AG04449 (cell line): ENCODE measurements around the gene RAB15.

Experiments
- CTCF ChIA-PET: fragments of 350-600 bp; formaldehyde crosslinking; extraction: SDS; loops from one replicate; lab custom pipeline; 2021; ENCODE audit warnings: antibody characterized with exemption; lab: Yijun Ruan, JAX
- POLR2A ChIA-PET: fragments of 400-600, 350-600 bp; formaldehyde crosslinking; extraction: SDS; loops from one replicate; lab custom pipeline; 2020; ENCODE audit warnings: antibody characterized with exemption, inconsistent platforms; lab: Yijun Ruan, JAX
- DNase-seq: peaks from one replicate; pipeline ENCODE4 v3.0.0-alpha.2; 2010; ENCODE audit warnings: low read depth, low spot score
- H3K4me3 ChIP-seq: 2 replicates; pipeline ENCODE4 v1.5.1; 2011; ENCODE audit warnings: low read depth, mild to moderate bottlenecking, control low read depth, low read length
- TF ChIP-seq, protein P1 (sequence below): IDR thresholded peaks from one replicate; pipeline ENCODE4 v1.5.1; 2011; ENCODE audit warnings: mild to moderate bottlenecking, moderate library complexity, low read length, control low read depth, inconsistent platforms; ENCODE audit not compliant: insufficient read depth; ENCODE audit errors: missing control alignments

Gene RAB15

DNA sequence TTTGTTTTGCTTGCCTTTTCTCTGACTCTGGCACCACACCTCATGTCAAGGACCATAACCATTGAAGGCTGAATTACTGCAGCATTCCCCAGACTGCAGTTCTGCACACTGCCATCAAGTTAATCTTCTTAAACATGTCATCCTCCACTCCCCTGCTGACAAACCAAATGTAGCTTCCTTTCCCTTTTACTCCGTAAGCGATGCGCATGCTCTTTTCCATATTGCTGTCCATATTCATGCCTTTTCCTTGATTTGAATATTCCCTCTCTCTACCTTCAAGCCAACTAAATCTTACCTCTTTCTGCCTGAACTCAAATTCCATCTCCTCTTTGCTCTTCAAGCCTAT, 43.1 kb downstream of the RAB15 start:
- no peak overlapping the region for H3K4me3 ChIP-seq
- CTCF ChIA-PET, result no interaction called here
- POLR2A ChIA-PET, result no interaction called here
- TF ChIP-seq, protein P1, sequence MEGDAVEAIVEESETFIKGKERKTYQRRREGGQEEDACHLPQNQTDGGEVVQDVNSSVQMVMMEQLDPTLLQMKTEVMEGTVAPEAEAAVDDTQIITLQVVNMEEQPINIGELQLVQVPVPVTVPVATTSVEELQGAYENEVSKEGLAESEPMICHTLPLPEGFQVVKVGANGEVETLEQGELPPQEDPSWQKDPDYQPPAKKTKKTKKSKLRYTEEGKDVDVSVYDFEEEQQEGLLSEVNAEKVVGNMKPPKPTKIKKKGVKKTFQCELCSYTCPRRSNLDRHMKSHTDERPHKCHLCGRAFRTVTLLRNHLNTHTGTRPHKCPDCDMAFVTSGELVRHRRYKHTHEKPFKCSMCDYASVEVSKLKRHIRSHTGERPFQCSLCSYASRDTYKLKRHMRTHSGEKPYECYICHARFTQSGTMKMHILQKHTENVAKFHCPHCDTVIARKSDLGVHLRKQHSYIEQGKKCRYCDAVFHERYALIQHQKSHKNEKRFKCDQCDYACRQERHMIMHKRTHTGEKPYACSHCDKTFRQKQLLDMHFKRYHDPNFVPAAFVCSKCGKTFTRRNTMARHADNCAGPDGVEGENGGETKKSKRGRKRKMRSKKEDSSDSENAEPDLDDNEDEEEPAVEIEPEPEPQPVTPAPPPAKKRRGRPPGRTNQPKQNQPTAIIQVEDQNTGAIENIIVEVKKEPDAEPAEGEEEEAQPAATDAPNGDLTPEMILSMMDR, result no peak
- DNase-seq, result no peak

DNA sequence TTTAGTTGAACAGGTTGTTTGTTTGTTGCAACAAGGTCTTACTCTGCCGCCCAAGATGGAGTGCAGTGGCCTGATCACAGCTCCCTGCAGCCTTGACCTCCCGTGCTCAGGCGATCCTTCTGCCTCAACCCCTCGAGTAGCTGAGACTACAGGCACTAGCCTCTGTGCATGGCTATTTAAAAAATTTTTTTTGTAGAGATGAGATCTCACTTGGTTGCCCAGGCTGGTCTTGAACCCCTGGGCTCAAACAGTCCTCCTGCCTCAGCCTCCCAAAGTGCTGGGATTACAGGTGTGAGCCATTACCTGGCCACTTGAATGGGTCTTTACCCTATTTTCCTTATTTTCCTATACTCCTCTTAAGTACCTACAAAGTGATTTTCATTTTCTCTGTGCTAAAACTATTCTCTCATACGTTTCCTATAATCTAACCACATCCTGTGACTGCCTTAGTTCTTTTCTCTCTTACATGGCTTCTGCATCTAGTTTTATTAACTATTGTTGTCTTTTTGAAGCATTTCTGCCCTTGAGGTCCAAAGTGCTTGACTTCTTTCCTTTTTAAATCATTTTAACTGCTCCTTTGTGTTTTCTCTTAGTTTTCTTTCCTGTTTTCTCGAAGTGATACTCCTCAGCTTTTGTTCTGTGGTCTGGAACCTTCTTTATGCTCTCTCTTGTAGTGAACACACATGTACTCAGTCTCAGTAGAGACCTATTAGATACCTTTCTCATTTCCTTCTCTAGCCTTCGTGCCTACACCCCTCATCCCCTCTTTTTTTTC, 43.7 kb downstream of the RAB15 start:
- CTCF ChIA-PET, result interaction anchor here (1.1 to 2.1 kb wide), 2 partner anchors 18 to 37 kb away, joined by 3 to 11 read pairs; no protein-coding TSS in a partner anchor
- H3K4me3 ChIP-seq, result no peak overlapping the region
- no peak for DNase-seq
- POLR2A ChIA-PET, result no interaction called here
- TF ChIP-seq, protein P1, result no peak

DNA sequence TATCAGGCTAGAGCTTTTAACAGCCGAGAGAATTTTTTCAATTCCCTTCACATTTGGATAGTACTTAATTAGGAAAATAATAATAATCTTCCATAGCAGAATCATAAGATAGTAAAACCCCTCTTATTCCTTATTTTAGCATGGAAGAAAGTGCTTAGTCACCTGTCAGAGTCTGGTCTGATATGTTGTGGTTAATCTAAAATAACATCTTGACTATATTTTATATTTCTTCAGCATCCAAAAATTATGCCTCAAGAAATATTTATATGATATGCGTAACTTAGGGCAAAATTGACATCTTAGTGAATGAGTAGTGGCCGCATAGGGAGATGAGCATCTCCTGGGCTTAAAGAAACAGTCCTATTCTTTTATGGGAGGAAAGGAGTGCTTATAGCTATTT, 45.1 kb downstream of the RAB15 start:
- ChIA-PET POLR2A (no interaction called here), CTCF (interaction anchor here (0.9 to 2.1 kb wide), 8 partner anchors 9 to 36 kb away, joined by 3 to 11 read pairs (median 4); no protein-coding TSS in a partner anchor)
- TF ChIP-seq, protein P1, result no peak
- DNase-seq, result no peak
- H3K4me3 ChIP-seq, result no peak overlapping the region

DNA sequence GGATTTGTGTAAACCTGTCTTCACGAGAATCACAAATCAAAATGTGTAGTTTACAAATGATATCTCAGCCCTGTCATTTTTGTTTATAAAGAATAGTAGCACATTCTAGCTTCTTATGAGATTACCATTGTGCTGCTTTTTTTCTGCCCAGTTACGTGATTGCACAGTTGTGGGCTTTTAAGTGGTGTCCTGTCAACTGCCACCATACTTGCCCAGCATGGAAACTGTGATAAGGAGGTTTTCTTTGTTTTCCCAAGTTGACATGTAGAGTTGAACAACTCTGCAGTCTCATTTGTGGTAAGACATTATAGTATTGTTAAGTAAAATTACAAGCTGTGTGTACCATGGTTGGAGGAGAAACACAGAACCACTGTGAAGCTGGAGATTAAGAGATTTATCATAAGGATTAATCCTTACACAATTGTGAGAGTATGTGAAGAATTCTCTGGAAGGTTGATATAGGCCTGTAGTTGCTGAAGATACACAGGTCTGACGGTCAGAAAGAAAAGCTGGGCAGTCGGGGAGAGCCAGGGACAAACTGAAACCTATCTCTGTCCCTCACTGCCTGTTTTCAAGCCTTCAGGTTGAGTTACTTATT, 45.6 kb downstream of the RAB15 start:
- CTCF ChIA-PET, result interaction anchor here (0.9 to 2.1 kb wide), 8 partner anchors 8 to 35 kb away, joined by 3 to 11 read pairs (median 4); partner anchors contain the start of gene GPX2
- DNase-seq, result no peak
- TF ChIP-seq, protein P1, result no peak
- POLR2A ChIA-PET, result no interaction called here
- no peak overlapping the region for H3K4me3 ChIP-seq

DNA sequence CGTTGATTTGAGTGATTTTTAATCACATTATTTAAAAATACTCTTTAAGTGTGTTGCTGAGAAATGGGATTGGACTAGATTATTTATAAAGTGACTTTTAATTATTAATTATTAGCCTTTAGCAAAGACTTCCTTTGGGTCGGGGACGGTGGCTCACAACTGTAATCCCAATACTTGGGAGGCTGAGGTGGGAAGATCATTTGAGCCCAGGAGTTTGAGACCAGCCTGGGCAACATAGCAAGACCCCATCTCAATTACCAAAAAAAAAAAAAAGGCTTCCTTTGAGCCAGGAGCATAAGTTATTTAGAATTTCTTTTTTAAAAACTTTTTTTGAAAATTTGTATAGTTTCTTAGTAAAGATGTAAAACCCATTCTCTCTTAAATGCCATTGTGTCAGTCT, 49.1 kb downstream of the RAB15 start:
- ChIA-PET CTCF (interaction anchor here (1.1 to 3.0 kb wide), 3 partner anchors 12 to 15 kb away, joined by 3 to 13 read pairs (median 8); no protein-coding TSS in a partner anchor), POLR2A (interaction anchor here (0.6 kb wide), 1 partner anchor 8 kb away, joined by 4 read pairs; no protein-coding TSS in a partner anchor)
- no peak overlapping the region for H3K4me3 ChIP-seq
- TF ChIP-seq, protein P1, result no peak
- DNase-seq, result no peak

DNA sequence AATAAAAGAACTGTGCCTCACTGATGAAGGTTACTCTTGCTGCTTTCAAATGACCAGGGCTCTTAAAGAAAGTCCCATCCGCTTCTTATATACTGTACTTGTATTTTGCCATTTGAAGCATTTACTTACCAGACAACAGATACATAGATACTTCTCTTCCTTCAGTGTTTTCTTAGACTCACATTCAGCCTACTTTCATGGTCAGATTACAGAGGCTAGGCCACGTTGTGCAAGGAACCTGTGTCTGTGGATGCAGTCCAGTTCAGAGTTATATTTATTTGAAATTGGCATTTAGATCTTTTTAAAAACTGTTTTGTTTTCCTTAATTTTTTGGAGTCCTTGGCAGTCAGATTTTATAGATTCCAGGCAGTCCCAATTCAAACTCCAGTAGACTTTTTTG, 51.7 kb downstream of the RAB15 start:
- no peak for DNase-seq
- ChIA-PET POLR2A (no interaction called here), CTCF (interaction anchor here (1.7 to 2.5 kb wide), 2 partner anchors 11 to 20 kb away, joined by 3 to 9 read pairs; no protein-coding TSS in a partner anchor)
- TF ChIP-seq, protein P1, result no peak
- no peak overlapping the region for H3K4me3 ChIP-seq
